HepG2 (cell line): ENCODE data around the gene DLEC1. TPM values are rescaled to one million over a fixed set of nuclear protein-coding genes. Genes with fewer than 3 reads are reported as not detected.

Experiments
- AKNA ChIP-seq: sonication (generic); formaldehyde crosslinking; IDR thresholded peaks from 2 replicates; pipeline ENCODE4 v1.4.0; 2020; ENCODE audit warnings: missing genetic modification reagents, borderline replicate concordance
- ETV6 ChIP-seq: sonication (generic); formaldehyde crosslinking; conservative IDR thresholded peaks from 2 replicates; pipeline ENCODE4 v1.4.0; 2020; ENCODE audit warnings: missing genetic modification reagents
- HNF1A ChIP-seq, 2 experiments: sonication (generic) in 1 of 2; formaldehyde crosslinking in 1 of 2; IDR thresholded peaks; 2 replicates each; pipeline versions ENCODE4 v1.4.0 to v1.6.1; 2016 to 2020; ENCODE audit warnings: borderline replicate concordance in 1 of 2, low read depth in 1 of 2, mild to moderate bottlenecking in 1 of 2, missing genetic modification reagents in 1 of 2
- KLF12 ChIP-seq: sonication (generic); formaldehyde crosslinking; IDR thresholded peaks from 2 replicates; pipeline ENCODE4 v1.4.0; 2020; ENCODE audit warnings: missing genetic modification reagents, borderline replicate concordance
- LRRFIP1 ChIP-seq: sonication (generic); formaldehyde crosslinking; conservative IDR thresholded peaks from 2 replicates; pipeline ENCODE4 v1.4.0; 2020; ENCODE audit warnings: missing genetic modification reagents
- SP1 ChIP-seq, 2 experiments: fragments of 450-650 bp in 1 of 2; sonication (generic) in 1 of 2; formaldehyde crosslinking in 1 of 2; IDR thresholded peaks; 2 replicates each; pipeline versions ENCODE4 v1.4.0 to v1.6.1; 2016 to 2020; ENCODE audit warnings: missing genetic modification reagents in 1 of 2
- ZBTB38 ChIP-seq: sonication (generic); formaldehyde crosslinking; IDR thresholded peaks from 2 replicates; pipeline ENCODE4 v1.5.1; 2020; ENCODE audit warnings: mild to moderate bottlenecking, missing genetic modification reagents
- ZBTB8A ChIP-seq: sonication (generic); formaldehyde crosslinking; IDR thresholded peaks from 2 replicates; pipeline ENCODE4 v1.4.0; 2020; ENCODE audit warnings: mild to moderate bottlenecking, low read depth, missing genetic modification reagents, borderline replicate concordance
- ZZZ3 ChIP-seq: sonication (generic); formaldehyde crosslinking; IDR thresholded peaks from 2 replicates; pipeline ENCODE4 v1.4.0; 2020; ENCODE audit warnings: missing genetic modification reagents, mild to moderate bottlenecking, borderline replicate concordance
- polyA plus RNA-seq, 8 experiments: library from polyadenylated mRNA; depleted of rRNA in 3 of 8; stranded (reverse) in 7 of 8; unstranded in 1 of 8; fragments of >200 nt; fragmentation: Illumina TruSeq in 4 of 8; extraction: Trizol in 4 of 8; gene quantifications; 2 replicates each; pipeline versions ENCODE4 v1.2.1 to v1.2.3, GENCODE V29; 2011 to 2016; ENCODE audit warnings: low read depth in 4 of 8, missing spikeins in 1 of 8, mixed read lengths in 1 of 8; ENCODE audit not compliant: insufficient read depth in 1 of 8
- total RNA-seq, 5 experiments: library from RNA; depleted of rRNA; stranded (reverse); fragments of >200 nt; fragmentation: Illumina TruSeq; extraction: Trizol; gene quantifications; 2 replicates each; pipeline ENCODE4 v1.2.3, GENCODE V29; 2016; ENCODE audit warnings: low read depth in 1 of 5
- TF ChIP-seq, protein P1 (sequence below): sonication (generic); formaldehyde crosslinking; IDR thresholded peaks from 2 replicates; pipeline ENCODE4 v1.4.0; 2020; ENCODE audit warnings: missing genetic modification reagents

DLEC1 gene
- total and polyA plus RNA-seq, 2 of the 13 experiments (the other 11 are each of a cell fraction or from before 2014, with no cell fraction given): 0.09 TPM; not detected in 1

DNA sequence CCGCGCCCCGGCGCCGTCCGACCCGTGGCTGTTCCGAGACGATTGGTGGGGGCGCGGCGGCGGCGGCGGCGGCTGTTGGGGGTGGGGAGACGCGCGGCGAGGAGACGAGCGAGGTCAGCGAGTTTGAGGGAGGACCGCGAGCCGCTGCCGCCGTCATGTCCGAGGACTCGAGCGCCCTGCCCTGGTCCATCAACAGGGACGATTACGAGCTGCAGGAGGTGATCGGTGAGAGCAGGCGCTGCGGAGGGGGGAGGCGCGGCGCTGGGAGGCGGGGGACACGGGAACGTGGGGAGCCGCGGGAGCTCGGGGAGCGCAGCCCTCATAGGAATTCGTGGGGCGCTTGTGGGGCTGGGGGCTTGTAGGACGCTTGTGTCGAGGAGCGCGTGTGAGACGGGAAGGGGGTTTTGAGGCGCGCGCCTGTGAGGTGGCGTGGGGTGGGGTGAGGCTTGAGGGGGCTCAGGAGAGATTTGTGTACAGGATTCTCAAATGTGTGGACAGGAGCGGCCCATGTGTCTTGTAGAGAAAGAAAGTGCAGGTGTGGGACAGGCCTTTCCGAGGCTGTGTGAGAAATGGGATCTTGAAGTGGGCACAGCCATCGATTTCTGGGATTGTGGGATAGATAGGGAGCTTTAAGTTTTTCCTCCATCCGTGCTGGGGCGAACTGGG is 126.8 kb downstream of the DLEC1 start (continued):
- TF ChIP-seq AKNA (CRISPR knock-in tag): no peak
- TF ChIP-seq ETV6 (CRISPR knock-in tag): no peak
- TF ChIP-seq ZBTB8A: no peak
- TF ChIP-seq KLF12 (CRISPR knock-in tag): no peak
- no peak for TF ChIP-seq SP1 (IDR thresholded peaks at IDR 0.05)
- no peak for TF ChIP-seq SP1 (CRISPR knock-in tag; IDR thresholded peaks at IDR 0.05)
- TF ChIP-seq ZZZ3: no peak; the same call in 1 of the 2 replicates
- TF ChIP-seq, protein P1, sequence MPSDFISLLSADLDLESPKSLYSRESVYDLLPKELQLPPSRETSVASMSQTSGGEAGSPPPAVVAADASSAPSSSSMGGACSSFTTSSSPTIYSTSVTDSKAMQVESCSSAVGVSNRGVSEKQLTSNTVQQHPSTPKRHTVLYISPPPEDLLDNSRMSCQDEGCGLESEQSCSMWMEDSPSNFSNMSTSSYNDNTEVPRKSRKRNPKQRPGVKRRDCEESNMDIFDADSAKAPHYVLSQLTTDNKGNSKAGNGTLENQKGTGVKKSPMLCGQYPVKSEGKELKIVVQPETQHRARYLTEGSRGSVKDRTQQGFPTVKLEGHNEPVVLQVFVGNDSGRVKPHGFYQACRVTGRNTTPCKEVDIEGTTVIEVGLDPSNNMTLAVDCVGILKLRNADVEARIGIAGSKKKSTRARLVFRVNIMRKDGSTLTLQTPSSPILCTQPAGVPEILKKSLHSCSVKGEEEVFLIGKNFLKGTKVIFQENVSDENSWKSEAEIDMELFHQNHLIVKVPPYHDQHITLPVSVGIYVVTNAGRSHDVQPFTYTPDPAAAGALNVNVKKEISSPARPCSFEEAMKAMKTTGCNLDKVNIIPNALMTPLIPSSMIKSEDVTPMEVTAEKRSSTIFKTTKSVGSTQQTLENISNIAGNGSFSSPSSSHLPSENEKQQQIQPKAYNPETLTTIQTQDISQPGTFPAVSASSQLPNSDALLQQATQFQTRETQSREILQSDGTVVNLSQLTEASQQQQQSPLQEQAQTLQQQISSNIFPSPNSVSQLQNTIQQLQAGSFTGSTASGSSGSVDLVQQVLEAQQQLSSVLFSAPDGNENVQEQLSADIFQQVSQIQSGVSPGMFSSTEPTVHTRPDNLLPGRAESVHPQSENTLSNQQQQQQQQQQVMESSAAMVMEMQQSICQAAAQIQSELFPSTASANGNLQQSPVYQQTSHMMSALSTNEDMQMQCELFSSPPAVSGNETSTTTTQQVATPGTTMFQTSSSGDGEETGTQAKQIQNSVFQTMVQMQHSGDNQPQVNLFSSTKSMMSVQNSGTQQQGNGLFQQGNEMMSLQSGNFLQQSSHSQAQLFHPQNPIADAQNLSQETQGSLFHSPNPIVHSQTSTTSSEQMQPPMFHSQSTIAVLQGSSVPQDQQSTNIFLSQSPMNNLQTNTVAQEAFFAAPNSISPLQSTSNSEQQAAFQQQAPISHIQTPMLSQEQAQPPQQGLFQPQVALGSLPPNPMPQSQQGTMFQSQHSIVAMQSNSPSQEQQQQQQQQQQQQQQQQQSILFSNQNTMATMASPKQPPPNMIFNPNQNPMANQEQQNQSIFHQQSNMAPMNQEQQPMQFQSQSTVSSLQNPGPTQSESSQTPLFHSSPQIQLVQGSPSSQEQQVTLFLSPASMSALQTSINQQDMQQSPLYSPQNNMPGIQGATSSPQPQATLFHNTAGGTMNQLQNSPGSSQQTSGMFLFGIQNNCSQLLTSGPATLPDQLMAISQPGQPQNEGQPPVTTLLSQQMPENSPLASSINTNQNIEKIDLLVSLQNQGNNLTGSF (CRISPR knock-in tag): no peak
- TF ChIP-seq ZBTB38 (CRISPR knock-in tag): no peak
- no peak for TF ChIP-seq LRRFIP1 (CRISPR knock-in tag)
- no peak for TF ChIP-seq HNF1A (IDR thresholded peaks at IDR 0.05; ENCODE audit: low read depth)
- TF ChIP-seq HNF1A (CRISPR knock-in tag; IDR thresholded peaks at IDR 0.05; ENCODE audit: borderline replicate concordance): no peak
